HG03460 (cell line): ENCODE measurements around the gene SPC25.

Source experiments
- ATAC-seq: cut with Tn5 transposase; IDR thresholded peaks from one replicate; pipeline ENCODE4 v1.9.1; 2021; ENCODE audit not compliant: unreplicated experiment

The SPC25 gene

DNA sequence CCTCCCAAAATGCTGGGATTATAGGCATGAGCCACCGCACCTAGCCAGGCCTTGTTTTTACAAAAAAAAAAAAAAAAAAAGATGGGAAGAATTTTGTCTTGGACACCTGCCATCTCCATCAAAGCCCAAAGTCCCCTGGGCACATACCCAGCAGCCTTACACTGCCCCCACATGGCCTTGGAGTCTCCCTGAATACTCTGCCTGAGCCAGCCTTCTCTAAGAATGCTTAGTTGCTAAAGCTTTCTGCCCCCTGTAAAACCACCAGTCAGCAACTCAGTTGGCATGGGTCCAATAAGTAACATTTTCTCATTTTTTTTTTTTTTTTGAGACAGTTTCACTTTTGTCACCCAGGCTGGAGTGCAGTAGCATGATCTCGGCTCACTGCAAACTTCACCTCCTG is 40.6 kb downstream of the SPC25 start:
- ATAC-seq, result no peak

DNA sequence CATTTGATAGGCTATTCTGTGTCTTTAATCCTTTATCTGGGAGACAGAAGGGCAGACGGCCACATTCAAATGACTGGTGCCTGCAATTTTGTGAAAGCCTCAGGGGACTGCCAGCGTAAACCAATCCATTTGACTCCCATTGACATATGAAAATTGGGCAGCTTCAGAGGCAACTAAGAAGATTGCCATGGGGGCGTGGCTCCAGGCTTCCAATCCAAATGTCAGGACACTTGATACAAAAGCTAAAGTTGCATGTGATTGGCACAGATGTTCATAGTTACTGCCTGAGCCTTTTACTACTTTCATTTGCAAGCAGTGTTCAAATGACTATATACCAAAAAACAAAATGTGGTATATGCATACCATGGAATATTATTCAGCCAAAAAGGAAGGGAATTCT is 42.0 kb downstream of the SPC25 start:
- no peak for ATAC-seq

DNA sequence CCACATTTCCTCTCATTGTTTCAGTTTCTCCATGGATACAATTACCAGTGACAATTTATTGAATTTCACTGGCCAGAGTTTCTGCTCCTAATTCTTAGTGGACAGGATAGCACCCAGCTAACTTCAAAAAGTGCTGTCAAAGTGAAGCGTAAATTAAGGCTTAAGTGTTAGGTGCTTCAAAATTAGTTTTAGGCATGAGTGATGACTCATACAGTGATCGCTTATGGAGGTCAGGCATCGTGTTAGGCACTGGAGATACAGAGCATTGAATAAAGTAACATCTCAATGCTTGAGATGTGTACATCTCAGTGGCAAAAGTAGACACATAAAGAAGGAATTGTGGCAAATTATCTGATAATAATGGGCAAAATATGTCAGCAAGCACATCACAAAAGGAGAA is 47.0 kb downstream of the SPC25 start:
- no peak for ATAC-seq

DNA sequence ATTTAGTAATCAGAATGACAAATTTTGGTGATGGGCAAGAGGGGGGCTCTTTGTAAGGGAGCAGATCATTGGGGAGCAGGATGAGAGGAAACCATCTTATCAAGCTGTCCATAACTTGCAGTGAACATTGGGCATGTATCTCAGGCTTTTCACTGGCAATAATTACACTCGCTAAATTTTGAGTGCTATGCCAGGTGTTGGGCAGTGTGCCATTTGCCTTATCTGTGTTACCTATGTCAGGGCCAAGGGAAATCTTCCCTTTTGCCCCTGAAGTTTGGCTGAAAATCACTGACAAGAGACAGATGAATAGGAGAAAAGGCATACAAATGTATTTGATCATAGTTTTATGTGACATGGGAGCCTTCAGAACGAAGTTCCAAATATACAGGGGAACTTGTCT is 48.8 kb downstream of the SPC25 start:
- no peak for ATAC-seq

DNA sequence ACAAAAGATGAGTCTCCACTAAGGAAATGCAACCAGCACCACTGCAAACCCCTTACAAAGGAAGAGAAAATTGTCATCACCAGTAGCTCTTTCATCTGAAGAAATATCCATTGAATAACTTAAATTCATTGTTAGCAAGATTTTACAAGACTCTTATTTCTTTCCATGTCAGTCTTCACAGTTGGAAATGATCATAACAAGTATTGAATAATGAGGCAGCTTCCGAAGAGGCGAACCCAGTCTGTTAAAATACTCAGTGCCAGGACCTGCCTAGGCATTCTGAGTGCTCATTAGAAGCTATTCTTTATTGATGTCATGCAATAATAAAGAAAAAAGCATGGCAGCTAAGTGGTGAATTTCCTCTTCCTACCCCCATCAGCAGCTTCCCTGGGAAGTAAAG is 54.3 kb downstream of the SPC25 start:
- no peak for ATAC-seq

DNA sequence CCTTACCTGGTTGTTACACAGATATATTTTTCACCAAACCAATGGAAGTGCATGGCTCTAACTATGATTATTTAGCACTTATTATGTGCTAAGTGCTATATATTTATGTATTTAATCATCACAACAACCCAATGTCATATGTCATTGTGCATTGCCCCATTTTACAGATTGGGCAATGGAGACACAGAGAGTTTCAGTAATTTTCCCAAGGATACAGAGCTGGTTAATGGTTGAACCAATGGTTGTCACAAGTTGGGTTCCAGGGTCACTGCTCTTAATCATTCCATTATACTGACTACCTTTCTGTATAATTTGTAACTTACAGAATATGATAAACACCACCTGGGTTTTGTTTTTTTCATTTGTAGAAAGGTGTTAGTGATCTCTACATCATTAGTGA is 58.6 kb downstream of the SPC25 start:
- no peak for ATAC-seq

DNA sequence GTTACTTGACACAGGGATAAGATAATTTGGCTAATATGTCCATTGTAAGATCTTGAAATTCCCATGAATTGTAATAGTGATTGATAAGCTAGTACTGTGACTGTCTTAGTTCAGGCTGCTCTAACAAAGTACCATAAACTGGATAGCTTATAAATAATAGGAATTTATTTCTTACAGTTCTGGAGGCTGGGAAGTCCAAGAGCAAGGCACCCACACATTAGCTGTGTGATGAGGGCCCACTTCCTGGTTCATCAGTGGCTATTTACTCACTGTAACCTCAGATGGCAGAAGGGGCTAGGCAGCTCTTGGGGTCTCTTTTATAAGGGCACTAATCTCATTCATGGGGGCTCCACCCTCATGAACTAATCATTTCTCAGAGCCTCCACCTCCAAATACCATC is 59.3 kb downstream of the SPC25 start:
- ATAC-seq, result no peak

DNA sequence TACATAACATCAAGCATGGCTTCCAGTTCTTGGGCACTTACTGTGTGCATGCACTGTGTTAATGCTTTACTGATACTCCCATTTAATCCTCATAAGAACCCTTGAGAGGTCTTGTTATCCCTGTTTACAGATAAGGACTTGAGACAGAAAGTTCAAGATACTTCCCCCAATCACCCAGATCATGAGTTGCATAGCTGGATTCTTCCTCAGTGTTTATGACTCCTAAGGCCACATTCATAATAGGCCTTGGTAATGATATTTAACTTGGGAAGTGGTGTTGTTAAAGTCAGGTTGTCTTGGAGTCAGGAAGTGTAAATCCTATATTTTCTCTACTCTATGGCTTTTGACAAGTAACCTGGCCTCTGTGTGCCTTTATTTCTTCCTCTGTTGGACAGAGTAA is 65.1 kb downstream of the SPC25 start:
- ATAC-seq, result no peak

DNA sequence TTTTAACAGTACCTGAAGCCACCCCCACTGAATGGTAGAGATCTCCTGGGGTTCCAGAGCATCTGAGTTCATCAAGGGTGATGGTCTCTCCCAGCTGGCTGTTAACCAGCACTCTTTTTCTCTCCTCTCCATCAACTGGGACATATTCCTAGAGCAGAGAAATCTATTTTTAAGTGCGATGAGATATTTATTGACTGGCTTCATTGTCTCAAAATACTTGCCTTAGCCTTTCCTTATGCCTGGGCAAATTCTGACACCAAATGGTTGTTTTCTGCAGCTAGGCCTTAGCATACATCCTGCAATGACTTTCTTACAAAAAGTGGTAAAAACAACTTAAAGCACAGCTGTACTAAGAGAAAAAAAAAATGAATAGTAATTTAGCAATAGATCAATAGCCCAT is 68.2 kb downstream of the SPC25 start:
- ATAC-seq, result no peak

DNA sequence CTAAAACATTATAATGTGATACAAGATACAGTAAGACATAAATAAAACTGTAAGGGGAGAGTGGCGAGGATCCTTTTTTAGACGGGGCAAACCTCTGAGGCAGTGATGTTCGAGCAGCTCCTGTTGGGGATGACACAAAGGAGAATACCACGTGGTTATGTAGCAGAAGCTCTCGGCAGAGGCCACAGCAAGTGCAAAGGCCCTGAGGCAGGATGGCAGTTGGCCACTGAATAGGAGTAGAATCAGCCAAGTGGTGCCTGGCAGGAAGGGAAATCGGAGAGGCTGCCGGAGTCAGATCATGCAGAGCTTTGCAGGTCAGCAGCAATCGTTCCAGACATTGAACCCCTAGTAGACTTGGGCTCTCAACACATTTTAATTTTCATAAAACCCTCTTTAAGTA is 68.7 kb downstream of the SPC25 start:
- no peak for ATAC-seq
